SK-N-SH (cell line): ENCODE measurements around the gene MYH10. TPM values are rescaled to one million over a fixed set of nuclear protein-coding genes. Genes with fewer than 3 reads are reported as not detected.

ENCODE experiments used
- CTCF ChIA-PET: fragments of 300-600, 350-600 bp; formaldehyde crosslinking; extraction: SDS; loops from one replicate; lab custom pipeline; 2021; lab: Yijun Ruan, JAX
- POLR2A ChIA-PET: fragments of 350-600 bp; sonication (Branson Sonifier 250); formaldehyde crosslinking; extraction: SDS; loops from one replicate; lab custom pipeline; 2020; ENCODE audit warnings: antibody characterized with exemption, inconsistent platforms; lab: Yijun Ruan, JAX
- DNase-seq: peaks from one replicate; pipeline ENCODE4 v3.0.0; 2012
- H2AFZ ChIP-seq: fragments of 200-600 bp; sonication (generic); 2 replicates; pipeline ENCODE4 v1.8.1; 2016; ENCODE audit warnings: antibody characterized with exemption, mild to moderate bottlenecking, low read depth
- H3F3A ChIP-seq: fragments of 200-600 bp; sonication (generic); replicated peaks from 2 replicates; pipeline ENCODE3; 2016; ENCODE audit warnings: antibody characterized with exemption, mild to moderate bottlenecking; ENCODE audit not compliant: insufficient read depth
- H3K27ac ChIP-seq, 2 experiments: fragments of 200-500 bp in 1 of 2; fragments of 200-600 bp in 1 of 2; sonication (Bioruptor generic) in 1 of 2; sonication (generic), shearing (Covaris generic) in 1 of 2; 2 replicates each; pipeline versions ENCODE4 v1.5.1 to v1.6.1; 2014 to 2016; ENCODE audit warnings: low read depth in 2 of 2, inconsistent platforms in 1 of 2, low read length in 1 of 2, mild to moderate bottlenecking in 1 of 2, mixed read lengths in 1 of 2
- H3K27me3 ChIP-seq: fragments of 200-600 bp; sonication (generic), shearing (Covaris generic); 2 replicates; pipeline ENCODE4 v1.6.1; 2016; ENCODE audit warnings: mixed run types; ENCODE audit not compliant: insufficient read depth
- H3K36me3 ChIP-seq, 2 experiments: fragments of 200-500 bp in 1 of 2; fragments of 200-600 bp in 1 of 2; sonication (Bioruptor generic) in 1 of 2; sonication (generic) in 1 of 2; replicated peaks in 1 of 2; 2 replicates each; pipeline versions ENCODE3 to v1.5.1; 2014 to 2016; ENCODE audit warnings: low read length in 1 of 2, mild to moderate bottlenecking in 1 of 2; ENCODE audit not compliant: insufficient read depth in 2 of 2, control insufficient read depth in 1 of 2
- H3K4me1 ChIP-seq, 2 experiments: fragments of 200-500 bp in 1 of 2; fragments of 200-600 bp in 1 of 2; sonication (Bioruptor generic) in 1 of 2; sonication (generic), shearing (Covaris generic) in 1 of 2; 2 replicates each; pipeline versions ENCODE4 v1.5.1 to v1.6.1; 2014 to 2016; ENCODE audit warnings: low read depth in 1 of 2, low read length in 1 of 2, mixed run types in 1 of 2; ENCODE audit not compliant: insufficient read depth in 2 of 2, control insufficient read depth in 1 of 2
- H3K4me2 ChIP-seq: fragments of 200-600 bp; sonication (generic), shearing (Covaris generic); 2 replicates; pipeline ENCODE4 v1.6.1; 2017; ENCODE audit warnings: mixed run types
- H3K4me3 ChIP-seq, 2 experiments: fragments of 200-500 bp in 1 of 2; fragments of 200-600 bp in 1 of 2; sonication (Bioruptor generic) in 1 of 2; sonication (generic), shearing (Covaris generic) in 1 of 2; 2 replicates each; pipeline versions ENCODE4 v1.5.1 to v1.8.1; 2014 to 2016; ENCODE audit warnings: low read depth in 2 of 2, inconsistent platforms in 1 of 2, low read length in 1 of 2, mild to moderate bottlenecking in 1 of 2, mixed read lengths in 1 of 2, moderate library complexity in 1 of 2
- H3K79me2 ChIP-seq: fragments of 200-600 bp; sonication (generic); 2 replicates; pipeline ENCODE4 v1.8.1; 2017; ENCODE audit warnings: mild to moderate bottlenecking; ENCODE audit not compliant: insufficient read depth
- H3K9ac ChIP-seq: fragments of 200-600 bp; sonication (generic); 2 replicates; pipeline ENCODE4 v1.6.1; 2017; ENCODE audit warnings: mixed run types
- H3K9me2 ChIP-seq: fragments of 200-600 bp; sonication (generic); 2 replicates; pipeline ENCODE4 v1.6.1; 2017; ENCODE audit warnings: mixed run types
- H3K9me3 ChIP-seq: fragments of 200-600 bp; sonication (generic); 2 replicates; pipeline ENCODE4 v1.6.1; 2017; ENCODE audit warnings: mixed run types, mild to moderate bottlenecking, moderate library complexity
- H4K20me1 ChIP-seq: fragments of 200-600 bp; sonication (generic); 2 replicates; pipeline ENCODE4 v1.6.1; 2017; ENCODE audit warnings: mild to moderate bottlenecking, mixed run types; ENCODE audit not compliant: insufficient read depth
- CHD2 ChIP-seq: fragments of 150-350 bp; IDR thresholded peaks from 2 replicates; pipeline ENCODE4 v1.6.1; 2018; ENCODE audit warnings: low read length; ENCODE audit not compliant: partially characterized antibody
- ELF1 ChIP-seq: IDR thresholded peaks from 2 replicates; pipeline ENCODE4 v1.4.0; 2012
- EZH2phosphoT487 ChIP-seq: fragments of 200-600 bp; sonication (generic); IDR thresholded peaks from 2 replicates; pipeline ENCODE4 v1.6.1; 2017; ENCODE audit warnings: low read depth, mixed run types, mild to moderate bottlenecking, antibody characterized with exemption, moderate library complexity, borderline replicate concordance
- FOSL2 ChIP-seq: IDR thresholded peaks from 2 replicates; pipeline ENCODE4 v1.4.0; 2012; ENCODE audit warnings: low read depth, mild to moderate bottlenecking, moderate library complexity, borderline replicate concordance
- FOXM1 ChIP-seq: IDR thresholded peaks from 2 replicates; pipeline ENCODE4 v1.4.0; 2012; ENCODE audit warnings: low read depth, mild to moderate bottlenecking
- NFIC ChIP-seq: IDR thresholded peaks from 2 replicates; pipeline ENCODE4 v1.4.0; 2012; ENCODE audit warnings: borderline replicate concordance
- POLR2AphosphoS5 ChIP-seq: IDR thresholded peaks from 2 replicates; pipeline ENCODE4 v1.6.1; 2012; ENCODE audit warnings: low read depth, low read length
- RCOR1 ChIP-seq: fragments of 150-350 bp; IDR thresholded peaks from 2 replicates; pipeline ENCODE4 v1.6.1; 2017; ENCODE audit warnings: antibody characterized with exemption, low read length
- RFX5 ChIP-seq: IDR thresholded peaks from 2 replicates; pipeline ENCODE4 v1.6.1; 2012; ENCODE audit warnings: mild to moderate bottlenecking, improper control_type of control experiment, low read length
- TCF12 ChIP-seq: IDR thresholded peaks from 2 replicates; pipeline ENCODE4 v1.4.0; 2012
- TEAD4 ChIP-seq: IDR thresholded peaks from 2 replicates; pipeline ENCODE4 v1.4.0; 2012; ENCODE audit warnings: mild to moderate bottlenecking, borderline replicate concordance; ENCODE audit not compliant: insufficient read depth
- YY1 ChIP-seq: IDR thresholded peaks from 2 replicates; pipeline ENCODE4 v1.4.0; 2012; ENCODE audit warnings: low read depth, mild to moderate bottlenecking
- WGBS: methylation state at CpG from one replicate; pipeline ENCODE4 v1.1.6; 2017; ENCODE audit warnings: low lambda C conversion rate; 5-methylcytosine and 5-hydroxymethylcytosine counted together
- polyA plus RNA-seq, 3 experiments: library from polyadenylated mRNA; depleted of rRNA; stranded (reverse); fragments of >200 nt; gene quantifications; 2 replicates each; pipeline ENCODE4 v1.2.3, GENCODE V29; 2012
- TF ChIP-seq, protein P1 (sequence below): IDR thresholded peaks from 2 replicates; pipeline ENCODE4 v1.4.0; 2012; ENCODE audit warnings: low read depth, borderline replicate concordance
- TF ChIP-seq, protein P2 (sequence below): IDR thresholded peaks from 2 replicates; pipeline ENCODE4; 2012
- TF ChIP-seq, protein P3 (sequence below): IDR thresholded peaks from 2 replicates; pipeline ENCODE4 v1.4.0; 2012; ENCODE audit warnings: low read depth, borderline replicate concordance

The MYH10 gene
- polyA plus RNA-seq, 1 of the 3 experiments (the other 2 are of a cell fraction) = 64.2 TPM

DNA sequence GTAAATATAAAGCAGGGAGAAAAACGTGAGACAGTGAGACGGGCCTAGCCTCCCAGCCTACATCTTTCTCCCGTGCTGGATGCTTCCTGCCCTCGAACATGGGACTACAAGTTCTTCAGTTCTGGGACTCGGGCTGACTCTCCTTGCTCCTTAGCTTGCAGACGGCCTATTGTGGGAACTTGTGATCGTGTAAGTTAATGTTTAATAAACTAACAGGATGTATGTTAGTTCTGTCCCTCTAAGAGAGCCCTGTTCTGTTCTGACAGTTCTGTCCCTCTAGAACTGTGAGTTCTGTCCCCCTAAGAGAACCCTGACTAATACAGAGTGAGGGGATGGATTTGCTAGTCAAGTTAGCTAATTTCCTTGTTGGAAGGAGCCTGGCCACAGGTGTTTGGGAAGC, 16.7 kb upstream of the MYH10 start:
- Histone ChIP-seq H3K27me3 (no peaks in the 10 kb centered on the region), H3F3A (peaks cover 7% of the 10 kb centered on the region), H3K4me3 (no peak overlapping the region), H3K9ac (no peak overlapping the region), H4K20me1 (no peaks in the 10 kb centered on the region), H3K4me2 (no peak overlapping the region), H3K36me3 (no peaks in the 10 kb centered on the region), H3K4me1 (no peaks in the 10 kb centered on the region), H3K9me3 (no peaks in the 10 kb centered on the region), H3K27ac (no peak overlapping the region), H2AFZ (no peak overlapping the region), H3K9me2 (no peaks in the 10 kb centered on the region), H3K79me2 (no peaks in the 10 kb centered on the region)
- POLR2A ChIA-PET = no interaction called here
- no peak for DNase-seq
- 77% methylated on average over 7 of the region's 7 CpGs for WGBS
- CTCF ChIA-PET = interaction anchor here (1.3 kb wide), 1 partner anchor 14 kb away, joined by 4 read pairs; no protein-coding TSS in a partner anchor
- TF ChIP-seq RFX5 (no peak), TEAD4 (no peak)

DNA sequence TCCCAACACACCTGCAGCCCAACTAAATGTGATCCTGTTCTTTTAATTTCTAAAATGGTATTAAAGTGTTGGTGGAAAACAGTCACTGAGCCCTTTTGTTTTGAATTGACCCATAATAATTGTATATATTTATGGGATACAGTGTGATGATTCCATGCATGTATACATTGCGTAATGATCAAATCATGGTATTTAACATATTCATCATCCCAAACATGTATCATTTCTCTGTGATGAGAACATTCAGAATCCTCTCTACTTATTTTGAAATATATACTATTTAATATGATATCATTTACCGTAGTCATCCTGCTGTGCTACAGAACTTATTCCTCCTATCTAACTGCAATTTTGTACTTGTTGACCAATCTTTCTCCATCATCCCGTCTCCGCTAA, 14.0 kb upstream of the MYH10 start:
- Histone ChIP-seq H3K79me2 (no peaks in the 10 kb centered on the region), H3K4me1 (no peaks in the 10 kb centered on the region), H3F3A (no peaks in the 10 kb centered on the region)
- 93% methylated on average over 4 of the region's 4 CpGs for WGBS
- TF ChIP-seq FOSL2 = no peak
- TF ChIP-seq, protein P1, sequence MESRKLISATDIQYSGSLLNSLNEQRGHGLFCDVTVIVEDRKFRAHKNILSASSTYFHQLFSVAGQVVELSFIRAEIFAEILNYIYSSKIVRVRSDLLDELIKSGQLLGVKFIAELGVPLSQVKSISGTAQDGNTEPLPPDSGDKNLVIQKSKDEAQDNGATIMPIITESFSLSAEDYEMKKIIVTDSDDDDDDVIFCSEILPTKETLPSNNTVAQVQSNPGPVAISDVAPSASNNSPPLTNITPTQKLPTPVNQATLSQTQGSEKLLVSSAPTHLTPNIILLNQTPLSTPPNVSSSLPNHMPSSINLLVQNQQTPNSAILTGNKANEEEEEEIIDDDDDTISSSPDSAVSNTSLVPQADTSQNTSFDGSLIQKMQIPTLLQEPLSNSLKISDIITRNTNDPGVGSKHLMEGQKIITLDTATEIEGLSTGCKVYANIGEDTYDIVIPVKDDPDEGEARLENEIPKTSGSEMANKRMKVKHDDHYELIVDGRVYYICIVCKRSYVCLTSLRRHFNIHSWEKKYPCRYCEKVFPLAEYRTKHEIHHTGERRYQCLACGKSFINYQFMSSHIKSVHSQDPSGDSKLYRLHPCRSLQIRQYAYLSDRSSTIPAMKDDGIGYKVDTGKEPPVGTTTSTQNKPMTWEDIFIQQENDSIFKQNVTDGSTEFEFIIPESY = no peak
- TF ChIP-seq ELF1 = no peak
- no peak for TF ChIP-seq TEAD4
- TF ChIP-seq POLR2AphosphoS5 = no peak
- TF ChIP-seq EZH2phosphoT487 = no peak
- no peak for TF ChIP-seq NFIC
- TF ChIP-seq YY1 = no peak
- TF ChIP-seq TCF12 = no peak
- TF ChIP-seq, protein P2, sequence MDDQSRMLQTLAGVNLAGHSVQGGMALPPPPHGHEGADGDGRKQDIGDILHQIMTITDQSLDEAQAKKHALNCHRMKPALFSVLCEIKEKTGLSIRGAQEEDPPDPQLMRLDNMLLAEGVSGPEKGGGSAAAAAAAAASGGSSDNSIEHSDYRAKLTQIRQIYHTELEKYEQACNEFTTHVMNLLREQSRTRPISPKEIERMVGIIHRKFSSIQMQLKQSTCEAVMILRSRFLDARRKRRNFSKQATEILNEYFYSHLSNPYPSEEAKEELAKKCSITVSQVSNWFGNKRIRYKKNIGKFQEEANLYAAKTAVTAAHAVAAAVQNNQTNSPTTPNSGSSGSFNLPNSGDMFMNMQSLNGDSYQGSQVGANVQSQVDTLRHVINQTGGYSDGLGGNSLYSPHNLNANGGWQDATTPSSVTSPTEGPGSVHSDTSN = no peak
- TF ChIP-seq RCOR1 = no peak
- TF ChIP-seq CHD2 = no peak
- TF ChIP-seq, protein P3, sequence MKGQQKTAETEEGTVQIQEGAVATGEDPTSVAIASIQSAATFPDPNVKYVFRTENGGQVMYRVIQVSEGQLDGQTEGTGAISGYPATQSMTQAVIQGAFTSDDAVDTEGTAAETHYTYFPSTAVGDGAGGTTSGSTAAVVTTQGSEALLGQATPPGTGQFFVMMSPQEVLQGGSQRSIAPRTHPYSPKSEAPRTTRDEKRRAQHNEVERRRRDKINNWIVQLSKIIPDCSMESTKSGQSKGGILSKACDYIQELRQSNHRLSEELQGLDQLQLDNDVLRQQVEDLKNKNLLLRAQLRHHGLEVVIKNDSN = no peak
- TF ChIP-seq FOXM1 = no peak
- no peak for TF ChIP-seq RFX5
- TF ChIP-seq, all 33 proteins: peak for 0
- H3K4me2 ChIP-seq = no peak overlapping the region
- H3K4me3 ChIP-seq = no peak overlapping the region
- no peak overlapping the region for H3K9ac ChIP-seq
- DNase-seq = no peak
- no peaks in the 10 kb centered on the region for H3K9me2 ChIP-seq
- 0 out of 2 replicates have a peak, but pooled peaks cover 7% of the 10 kb centered on the region for H3K27me3 ChIP-seq
- no peak overlapping the region for H3K27ac ChIP-seq
- ChIA-PET CTCF (no interaction called here), POLR2A (no interaction called here)
- H3K36me3 ChIP-seq = no peaks in the 10 kb centered on the region
- H3K9me3 ChIP-seq = no peaks in the 10 kb centered on the region
- no peaks in the 10 kb centered on the region for H4K20me1 ChIP-seq
- no peak overlapping the region for H2AFZ ChIP-seq
